DND-41 (cell line): Measurements from ENCODE around the gene CAPN5.

Experiments used
- ATAC-seq: fragments of 200-7000 bp; cut with Tn5 transposase; 3 replicates; pipeline ENCODE4 v1.9.1; 2021; ENCODE audit warnings: low read depth; ENCODE audit not compliant: insufficient read depth
- DNase-seq: peaks from one replicate; pipeline ENCODE4 v3.0.0-alpha.2; 2020
- H2AFZ ChIP-seq: 2 replicates; pipeline ENCODE4 v1.6.0; 2012; ENCODE audit warnings: low read depth, low read length
- H3K27ac ChIP-seq: 2 replicates; pipeline ENCODE4 v1.5.1; 2012; ENCODE audit warnings: low read length, inconsistent platforms
- H3K27me3 ChIP-seq: fragments of 200-600 bp; sonication (generic); 2 replicates; pipeline ENCODE4 v1.6.0; 2012; ENCODE audit warnings: low read length, mild to moderate bottlenecking, inconsistent platforms; ENCODE audit not compliant: insufficient read depth, poor library complexity
- H3K36me3 ChIP-seq: 2 replicates; pipeline ENCODE4 v1.5.1; 2012; ENCODE audit warnings: low read length, inconsistent platforms; ENCODE audit not compliant: insufficient read depth
- H3K4me1 ChIP-seq: 2 replicates; pipeline ENCODE4 v1.5.1; 2012; ENCODE audit warnings: mild to moderate bottlenecking, low read length; ENCODE audit not compliant: insufficient read depth
- H3K4me2 ChIP-seq: 2 replicates; pipeline ENCODE4 v1.6.0; 2012; ENCODE audit warnings: mild to moderate bottlenecking, moderate library complexity, low read length, inconsistent platforms; ENCODE audit not compliant: insufficient read depth
- H3K4me3 ChIP-seq, 2 experiments: fragments of 200-600 bp in 1 of 2; shearing (Covaris generic) in 1 of 2; 2 replicates each; pipeline ENCODE4 v1.5.1; 2012 to 2016; ENCODE audit warnings: inconsistent platforms in 2 of 2, low read length in 2 of 2, mild to moderate bottlenecking in 2 of 2, low read depth in 1 of 2, moderate library complexity in 1 of 2
- H3K79me2 ChIP-seq: 2 replicates; pipeline ENCODE4 v1.6.0; 2012; ENCODE audit warnings: low read length, inconsistent platforms; ENCODE audit not compliant: insufficient read depth
- H3K9ac ChIP-seq: 2 replicates; pipeline ENCODE4 v1.6.0; 2012; ENCODE audit warnings: low read depth, mild to moderate bottlenecking, inconsistent platforms, low read length, moderate library complexity
- H3K9me3 ChIP-seq: 2 replicates; pipeline ENCODE4 v1.5.1; 2012; ENCODE audit warnings: low read length, moderate library complexity, mild to moderate bottlenecking, inconsistent platforms; ENCODE audit not compliant: insufficient read depth, severe bottlenecking
- H4K20me1 ChIP-seq: 2 replicates; pipeline ENCODE4 v1.6.0; 2012; ENCODE audit warnings: low read length; ENCODE audit not compliant: insufficient read depth
- EZH2 ChIP-seq: IDR thresholded peaks from 3 replicates; pipeline ENCODE4 v1.6.1; 2012; ENCODE audit warnings: borderline replicate concordance, low read depth, mild to moderate bottlenecking, moderate library complexity, low read length, inconsistent platforms; ENCODE audit not compliant: severe bottlenecking
- TF ChIP-seq, protein P1 (sequence below): IDR thresholded peaks from 2 replicates; pipeline ENCODE4 v1.5.1; 2012; ENCODE audit warnings: borderline replicate concordance, low read length, moderate library complexity, mild to moderate bottlenecking; ENCODE audit not compliant: poor library complexity, severe bottlenecking; ENCODE audit errors: extremely low read depth

Gene CAPN5

DNA sequence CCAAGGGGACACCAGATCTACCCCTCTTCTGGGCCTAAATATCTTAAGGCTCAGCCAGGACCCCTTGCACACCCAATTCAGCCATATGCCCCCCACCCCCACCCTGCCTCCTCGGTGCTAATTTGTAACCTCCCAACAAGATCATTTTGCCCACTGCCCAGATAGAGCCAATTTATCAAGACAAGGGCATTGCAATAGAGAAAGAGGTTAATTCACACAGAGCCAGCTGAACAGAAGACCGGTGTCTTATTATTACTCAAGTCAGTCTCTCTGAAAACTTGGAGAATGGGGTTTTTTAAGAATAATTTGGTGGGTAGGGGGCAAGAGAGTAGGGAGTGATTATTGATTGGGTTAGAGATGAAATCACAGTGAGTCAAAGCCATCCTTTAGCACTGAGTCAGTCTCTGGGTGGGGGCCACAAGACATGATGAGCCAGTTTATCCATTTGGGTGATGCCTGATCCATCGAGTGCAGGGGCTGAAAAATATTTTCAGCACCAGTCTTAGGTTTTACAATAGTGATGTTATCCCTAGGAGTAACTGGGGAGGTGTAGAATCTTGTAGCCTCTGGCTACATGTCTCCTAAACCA lies 9.9 kb upstream of the CAPN5 start:
- Histone ChIP-seq H3K4me3 (no peak overlapping the region), H3K9me3 (peaks cover 15% of the 10 kb centered on the region), H4K20me1 (no peaks in the 10 kb centered on the region), H3K27me3 (peaks cover 3% of the 10 kb centered on the region), H3K36me3 (no peaks in the 10 kb centered on the region), H2AFZ (no peak overlapping the region), H3K27ac (no peak overlapping the region), H3K9ac (no peak overlapping the region), H3K79me2 (no peaks in the 10 kb centered on the region), H3K4me1 (no peaks in the 10 kb centered on the region), H3K4me2 (no peak overlapping the region)
- TF ChIP-seq, protein P1, sequence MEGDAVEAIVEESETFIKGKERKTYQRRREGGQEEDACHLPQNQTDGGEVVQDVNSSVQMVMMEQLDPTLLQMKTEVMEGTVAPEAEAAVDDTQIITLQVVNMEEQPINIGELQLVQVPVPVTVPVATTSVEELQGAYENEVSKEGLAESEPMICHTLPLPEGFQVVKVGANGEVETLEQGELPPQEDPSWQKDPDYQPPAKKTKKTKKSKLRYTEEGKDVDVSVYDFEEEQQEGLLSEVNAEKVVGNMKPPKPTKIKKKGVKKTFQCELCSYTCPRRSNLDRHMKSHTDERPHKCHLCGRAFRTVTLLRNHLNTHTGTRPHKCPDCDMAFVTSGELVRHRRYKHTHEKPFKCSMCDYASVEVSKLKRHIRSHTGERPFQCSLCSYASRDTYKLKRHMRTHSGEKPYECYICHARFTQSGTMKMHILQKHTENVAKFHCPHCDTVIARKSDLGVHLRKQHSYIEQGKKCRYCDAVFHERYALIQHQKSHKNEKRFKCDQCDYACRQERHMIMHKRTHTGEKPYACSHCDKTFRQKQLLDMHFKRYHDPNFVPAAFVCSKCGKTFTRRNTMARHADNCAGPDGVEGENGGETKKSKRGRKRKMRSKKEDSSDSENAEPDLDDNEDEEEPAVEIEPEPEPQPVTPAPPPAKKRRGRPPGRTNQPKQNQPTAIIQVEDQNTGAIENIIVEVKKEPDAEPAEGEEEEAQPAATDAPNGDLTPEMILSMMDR, result no peak
- TF ChIP-seq EZH2, result no peak
- no peak for DNase-seq
- ATAC-seq, result no peak

DNA sequence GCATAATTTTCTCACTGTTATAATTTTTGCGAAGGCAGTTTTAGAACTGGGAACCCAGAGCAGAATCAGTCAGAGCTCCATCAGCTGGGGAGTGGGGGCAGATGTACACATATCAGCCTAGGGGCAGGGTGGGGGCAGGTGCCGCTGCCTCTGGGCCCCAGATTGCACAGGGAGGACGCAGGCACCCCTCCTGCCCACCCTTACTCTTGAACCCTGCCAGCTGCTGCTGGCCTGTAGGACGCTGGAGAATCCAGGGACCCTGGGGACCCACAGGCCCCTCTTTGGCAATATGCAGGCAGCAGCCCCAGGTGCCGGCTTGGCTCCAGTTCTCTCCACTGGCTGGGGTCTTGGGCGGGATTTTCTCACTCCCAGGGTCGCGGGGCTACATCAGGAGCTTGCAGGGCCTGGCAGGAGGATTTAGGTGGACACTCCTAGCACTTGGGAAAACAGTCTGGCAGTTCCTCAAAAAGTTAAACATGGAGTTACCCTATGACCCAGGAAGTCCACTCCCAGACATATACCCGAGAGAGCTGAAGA lies 8.8 kb upstream of the CAPN5 start:
- Histone ChIP-seq H3K4me1 (no peaks in the 10 kb centered on the region), H3K9ac (no peak overlapping the region), H3K27ac (no peak overlapping the region), H3K4me2 (no peak overlapping the region), H3K79me2 (no peaks in the 10 kb centered on the region), H3K9me3 (peaks cover 15% of the 10 kb centered on the region), H2AFZ (no peak overlapping the region), H3K36me3 (no peaks in the 10 kb centered on the region), H3K4me3 (no peak overlapping the region), H3K27me3 (peaks cover 3% of the 10 kb centered on the region), H4K20me1 (no peaks in the 10 kb centered on the region)
- DNase-seq, result no peak
- TF ChIP-seq EZH2, result no peak
- TF ChIP-seq, protein P1, result no peak
- ATAC-seq, result no peak

DNA sequence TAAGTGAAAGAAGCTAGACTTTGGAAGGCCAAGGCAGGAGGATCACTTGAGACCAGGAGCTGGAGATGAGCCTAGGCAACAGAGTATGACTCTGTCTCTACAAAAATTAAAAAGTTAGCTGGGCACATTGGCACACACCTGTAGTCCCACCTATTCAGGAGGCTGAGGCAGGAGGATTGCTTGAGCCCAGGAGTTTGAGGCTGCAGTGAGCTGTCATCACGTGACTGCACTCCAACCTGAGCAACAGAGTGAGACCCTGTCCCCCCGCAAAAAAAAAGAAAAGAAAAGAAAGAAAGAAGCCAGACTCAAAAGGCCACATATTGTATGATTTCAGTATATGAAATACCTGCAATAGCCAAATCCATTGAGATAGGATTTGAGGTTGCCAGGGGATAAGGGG lies 7.9 kb upstream of the CAPN5 start:
- H3K9me3 ChIP-seq, result peaks cover 15% of the 10 kb centered on the region
- H3K27ac ChIP-seq, result no peak overlapping the region
- H2AFZ ChIP-seq, result no peak overlapping the region
- H3K79me2 ChIP-seq, result no peaks in the 10 kb centered on the region
- no peak overlapping the region for H3K4me3 ChIP-seq
- no peak for DNase-seq
- H3K4me2 ChIP-seq, result no peak overlapping the region
- ATAC-seq, result no peak
- no peaks in the 10 kb centered on the region for H4K20me1 ChIP-seq
- TF ChIP-seq, protein P1, result no peak
- no peak for TF ChIP-seq EZH2
- peaks cover 3% of the 10 kb centered on the region for H3K27me3 ChIP-seq
- no peaks in the 10 kb centered on the region for H3K4me1 ChIP-seq
- H3K36me3 ChIP-seq, result no peaks in the 10 kb centered on the region
- H3K9ac ChIP-seq, result no peak overlapping the region

DNA sequence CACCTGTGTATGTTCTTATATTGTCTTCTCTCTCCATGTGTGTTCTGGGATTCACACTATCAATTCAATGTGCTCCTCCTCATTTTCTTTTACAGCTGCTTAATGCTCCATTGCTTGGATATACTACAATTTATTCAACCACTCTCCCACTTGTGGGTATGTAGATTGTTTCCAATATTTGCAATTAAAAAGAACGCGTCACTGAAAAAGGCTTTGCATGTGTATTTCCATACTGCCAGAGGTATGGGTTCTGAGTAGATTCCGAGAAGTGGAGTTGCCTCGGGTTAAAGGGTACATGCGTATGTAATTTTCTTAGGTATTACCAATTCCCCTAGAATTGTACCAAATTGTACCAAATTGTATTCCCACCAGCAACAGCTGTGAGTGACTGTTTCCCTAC lies 7.0 kb upstream of the CAPN5 start:
- DNase-seq (no peak), ATAC-seq (no peak)
- peaks cover 3% of the 10 kb centered on the region for H3K27me3 ChIP-seq
- no peak overlapping the region for H2AFZ ChIP-seq
- H3K4me1 ChIP-seq, result no peaks in the 10 kb centered on the region
- TF ChIP-seq, protein P1, result no peak
- TF ChIP-seq EZH2, result no peak
- no peaks in the 10 kb centered on the region for H4K20me1 ChIP-seq
- no peak overlapping the region for H3K4me3 ChIP-seq
- H3K9me3 ChIP-seq, result peaks cover 15% of the 10 kb centered on the region
- H3K79me2 ChIP-seq, result no peaks in the 10 kb centered on the region
- no peaks in the 10 kb centered on the region for H3K36me3 ChIP-seq
- no peak overlapping the region for H3K9ac ChIP-seq
- no peak overlapping the region for H3K27ac ChIP-seq
- no peak overlapping the region for H3K4me2 ChIP-seq
